Medulla oblongata (tissue), 1 donor: Measurements from ENCODE around the gene NFATC2.

ENCODE experiments used
- DNase-seq: peaks from one replicate; pipeline ENCODE4 v3.0.0-alpha.2; 2015; ENCODE audit errors: extremely low spot score

NFATC2 gene

DNA sequence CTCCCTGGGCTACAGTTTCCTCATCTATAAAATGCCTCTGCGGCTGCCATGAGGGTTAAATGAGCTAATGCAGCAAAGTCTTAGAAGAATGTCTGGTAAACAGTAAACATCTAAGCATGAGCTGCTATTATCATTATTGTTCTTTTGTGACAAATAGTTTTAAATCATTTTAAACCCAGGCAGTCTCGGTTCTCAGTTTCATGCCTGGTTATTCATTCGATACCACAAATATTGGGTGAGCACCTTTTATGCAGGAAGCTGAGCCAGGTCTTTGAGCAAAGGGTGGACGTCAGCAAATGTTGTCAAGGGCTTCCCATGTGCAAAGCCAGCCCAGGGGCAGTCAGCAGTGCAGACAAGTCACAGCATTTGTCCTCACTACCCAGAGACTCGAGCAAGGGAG lies 128.7 kb downstream of the NFATC2 start:
- DNase-seq, result no peak

DNA sequence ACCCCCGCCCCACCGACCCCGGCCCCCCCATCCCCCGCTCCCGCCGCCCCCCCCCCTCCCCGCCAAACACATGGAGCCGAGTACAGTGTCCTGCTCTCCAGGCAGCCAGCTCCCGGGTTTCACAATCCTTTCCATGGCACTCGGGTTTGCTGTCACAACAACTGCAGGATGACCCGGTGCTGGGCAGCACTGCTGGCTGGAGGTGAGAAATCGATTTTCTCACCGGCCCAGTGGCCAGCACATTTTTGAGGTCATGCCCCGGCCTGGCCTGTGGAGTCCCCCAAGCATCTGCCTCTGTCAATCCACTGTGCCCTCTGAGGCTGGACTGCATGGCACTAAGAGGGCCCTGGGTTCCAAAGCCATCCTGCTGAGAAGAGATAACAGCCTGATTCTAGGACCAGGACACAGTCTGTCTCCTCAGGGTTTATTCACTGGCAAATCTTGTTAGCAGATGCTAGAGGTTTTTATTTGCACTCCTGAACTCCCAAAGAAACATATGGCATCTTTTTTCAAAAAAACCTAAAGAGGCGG lies 129.5 kb downstream of the NFATC2 start:
- no peak for DNase-seq

- DNase-seq, result peak; percentile 29
These were observed 130.1 kb downstream of the NFATC2 start for GRCh38 chr20:51412333-51412871.

DNA sequence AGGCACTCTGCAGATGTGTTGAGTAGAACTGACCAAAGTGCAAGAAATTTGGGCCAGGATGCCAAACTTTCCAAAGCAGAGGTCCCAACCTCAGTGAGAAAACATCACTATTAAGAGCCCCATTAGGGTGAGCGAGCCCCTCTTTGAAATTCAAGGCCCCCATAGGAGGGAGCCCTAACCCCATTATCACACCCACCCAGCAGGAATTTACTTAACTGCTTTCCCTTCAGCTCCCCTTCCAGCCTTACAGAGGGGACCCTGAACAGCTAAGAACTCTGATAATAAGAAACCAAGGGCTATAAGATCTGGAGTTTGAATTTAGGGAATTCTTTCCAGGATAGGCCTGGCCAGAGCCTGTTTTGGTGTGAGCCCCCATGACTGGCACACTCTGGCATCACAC lies 130.6 kb downstream of the NFATC2 start:
- no peak for DNase-seq

DNA sequence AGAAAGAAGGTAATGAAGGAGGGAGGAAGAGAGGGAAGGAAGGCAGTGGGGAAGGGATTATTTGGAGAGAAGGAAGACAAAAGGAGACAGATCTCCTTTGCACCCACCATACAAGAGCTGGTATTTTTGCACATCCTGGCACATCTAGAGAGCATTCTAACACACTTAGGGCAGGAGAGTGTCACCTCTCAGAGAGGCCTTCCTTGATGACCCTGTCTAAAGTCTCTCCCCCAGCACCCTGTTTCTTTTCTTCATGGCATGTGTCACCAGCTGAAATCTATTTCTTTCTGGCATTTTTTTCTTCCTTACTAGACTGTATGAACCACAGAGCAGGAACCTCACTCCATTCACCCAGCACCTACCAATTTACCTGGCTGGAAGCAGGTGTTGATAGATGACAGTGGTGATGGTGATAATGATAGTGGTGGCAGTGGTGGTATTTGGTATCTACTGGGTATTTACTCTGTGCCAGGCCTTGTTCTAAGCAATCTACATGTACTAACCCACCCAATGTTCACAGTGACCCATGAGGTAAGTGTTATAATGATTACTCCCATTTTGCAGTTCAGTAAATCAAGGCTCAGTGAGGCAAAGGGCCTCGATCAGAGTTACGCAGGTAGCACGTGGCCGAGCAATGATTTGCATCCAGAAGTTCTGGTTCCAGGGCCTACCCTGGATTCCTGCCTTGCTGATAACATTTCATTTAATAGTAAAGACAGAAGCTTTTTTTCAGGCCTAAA lies 131.8 kb downstream of the NFATC2 start:
- no peak for DNase-seq

DNA sequence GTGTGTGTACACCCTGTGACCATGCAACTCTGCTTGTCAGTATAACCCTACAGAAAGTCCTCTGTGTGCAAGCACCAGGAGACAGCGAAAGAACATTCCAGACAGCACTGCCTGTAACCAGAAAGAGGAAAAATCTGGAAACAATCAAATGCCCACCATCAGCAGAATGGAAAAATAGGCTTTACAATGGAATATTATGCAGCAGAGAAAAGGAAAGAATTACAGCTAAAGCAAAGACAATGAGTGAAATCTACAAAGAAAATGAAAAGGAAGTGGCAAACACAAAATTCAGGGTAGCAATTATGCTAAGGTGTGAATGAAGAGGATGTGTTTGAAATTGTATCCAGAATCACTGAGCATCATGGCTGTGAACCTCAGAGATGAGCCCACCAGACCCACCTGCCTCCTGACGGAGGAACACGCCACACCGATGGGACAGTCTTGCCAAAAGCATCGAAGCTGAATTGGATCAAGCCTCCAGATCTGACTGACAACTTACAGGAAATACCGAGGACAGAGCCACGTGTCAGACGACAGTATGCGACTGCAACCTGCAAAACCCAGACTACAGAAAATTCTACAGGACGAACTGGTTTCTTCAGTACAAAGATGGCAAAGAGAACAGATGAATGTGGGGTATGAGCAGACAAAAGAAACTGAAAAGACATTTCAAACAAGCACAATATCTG lies 133.2 kb downstream of the NFATC2 start:
- DNase-seq, result no peak

DNA sequence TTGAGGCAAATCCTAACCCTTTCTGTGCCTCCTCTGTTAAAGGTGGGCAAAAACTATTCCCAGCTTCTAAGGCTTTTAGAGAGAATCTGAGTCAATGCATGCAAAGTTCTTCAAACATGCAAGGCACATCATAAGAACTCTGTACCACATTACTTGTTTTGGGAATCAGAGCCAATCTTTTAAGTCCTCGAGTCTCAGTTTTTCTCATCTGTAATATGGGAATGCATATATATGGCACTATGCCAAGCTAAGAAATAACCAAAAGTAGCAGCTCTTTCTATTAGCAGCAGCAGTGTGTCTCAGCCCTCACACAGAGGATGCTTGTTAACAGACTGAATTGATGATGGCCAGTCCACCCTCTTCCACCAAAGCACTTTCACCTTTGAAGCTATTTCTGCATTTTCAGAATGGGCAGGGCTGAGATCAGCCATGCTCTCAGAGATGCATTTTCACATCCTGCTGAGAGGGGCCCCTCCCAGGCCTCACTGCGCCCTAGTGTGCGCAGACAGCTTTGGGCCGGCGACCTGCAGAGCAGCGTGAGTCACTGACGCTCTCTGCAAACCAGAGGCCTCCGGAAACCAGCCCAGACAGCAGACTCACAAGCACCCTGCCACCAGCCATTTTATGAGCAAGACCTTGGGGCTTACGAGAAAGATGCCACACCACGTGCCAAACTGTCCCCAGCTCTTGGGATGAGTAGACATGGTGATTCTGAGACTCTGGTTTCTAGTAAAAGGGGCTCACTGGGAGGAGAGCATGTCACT lies 138.0 kb downstream of the NFATC2 start:
- DNase-seq, result no peak

DNA sequence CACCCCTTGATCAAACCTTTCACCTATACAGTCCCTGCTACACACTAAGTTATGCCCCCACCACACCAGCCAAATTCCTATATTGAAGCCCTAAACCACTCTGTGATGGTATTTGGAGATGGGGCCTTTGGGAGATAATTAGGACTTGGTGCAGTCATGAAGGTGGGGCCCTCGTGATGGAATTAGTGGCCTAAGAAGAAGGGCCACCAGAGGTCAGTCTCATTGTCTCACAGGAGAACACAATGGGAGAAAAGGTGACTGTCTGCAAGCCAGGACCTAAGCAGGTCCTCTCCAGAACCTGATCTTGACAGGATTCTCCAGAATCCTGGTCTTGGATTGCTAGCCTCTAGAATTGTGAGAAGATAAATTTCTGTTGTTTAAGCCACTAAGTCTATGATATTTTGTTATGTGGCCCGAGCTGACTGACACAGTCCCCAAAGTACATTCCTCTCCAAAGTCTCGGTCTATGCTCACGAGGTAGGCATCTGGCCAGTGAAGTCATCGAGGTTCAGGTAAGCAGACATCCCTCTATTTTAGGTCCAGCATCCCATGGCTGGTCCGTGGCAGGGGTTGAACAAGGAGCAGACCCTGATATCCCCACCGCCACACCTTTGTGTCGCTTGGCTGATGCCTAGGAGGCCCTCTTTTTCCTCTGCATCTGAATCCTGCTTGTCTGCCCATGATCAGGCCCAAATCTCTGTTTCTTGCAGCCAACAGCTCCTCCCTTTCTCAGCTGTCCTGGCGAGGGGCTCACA lies 138.9 kb downstream of the NFATC2 start:
- DNase-seq, result no peak

DNA sequence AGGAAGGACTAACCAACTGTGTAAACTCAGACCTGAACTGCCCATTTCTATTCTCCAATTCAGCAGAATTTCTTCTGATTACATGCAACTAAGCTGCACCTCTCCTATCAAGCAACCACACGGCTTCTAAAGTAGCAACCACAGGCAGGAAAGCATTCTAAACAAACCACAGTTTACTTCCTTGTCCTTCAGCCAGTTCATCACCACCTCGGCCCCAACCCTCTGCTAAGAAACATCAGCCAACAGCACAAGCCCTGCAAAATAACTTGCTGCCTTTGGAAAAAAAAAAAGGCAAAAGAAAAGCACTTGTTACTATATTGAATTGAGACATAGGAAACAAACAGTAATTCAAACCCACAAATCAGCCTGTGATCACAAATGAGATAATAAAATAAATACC lies 140.3 kb downstream of the NFATC2 start:
- DNase-seq, result peak; percentile 42

- DNase-seq, result no peak
These were observed 141.0 kb downstream of the NFATC2 start for GRCh38 chr20:51401496-51401895.

GRCh38 chr20:51400051-51400926 lies 142.2 kb downstream of the NFATC2 start:
- DNase-seq, result peak; percentile 62

- DNase-seq, result no peak
These were observed 143.3 kb downstream of the NFATC2 start for GRCh38 chr20:51399006-51399890.

DNA sequence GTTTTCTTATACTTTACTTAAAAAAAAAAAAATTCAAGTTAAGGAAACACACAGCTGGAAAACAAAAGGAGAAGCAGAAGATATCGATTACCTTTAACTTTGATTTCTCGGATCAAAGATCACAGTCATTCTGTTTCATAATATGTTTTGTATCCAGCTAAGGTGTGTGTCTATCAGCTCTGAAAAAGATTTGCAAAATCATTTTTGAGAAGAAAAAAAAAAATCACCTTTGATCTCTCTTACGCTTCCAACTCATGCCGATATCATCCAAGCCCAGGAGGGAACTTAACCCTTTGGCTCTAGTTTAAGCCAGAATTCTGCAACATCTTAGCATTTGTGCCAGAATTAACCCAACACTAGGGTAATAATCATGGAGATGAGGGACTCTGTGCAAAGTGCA lies 144.0 kb downstream of the NFATC2 start:
- DNase-seq, result no peak

GRCh38 chr20:51398083-51398482 lies 144.4 kb downstream of the NFATC2 start:
- no peak for DNase-seq

- no peak for DNase-seq
These were observed 145.4 kb downstream of the NFATC2 start for GRCh38 chr20:51397137-51397536.

GRCh38 chr20:51396365-51396909 lies 146.1 kb downstream of the NFATC2 start:
- no peak for DNase-seq

DNA sequence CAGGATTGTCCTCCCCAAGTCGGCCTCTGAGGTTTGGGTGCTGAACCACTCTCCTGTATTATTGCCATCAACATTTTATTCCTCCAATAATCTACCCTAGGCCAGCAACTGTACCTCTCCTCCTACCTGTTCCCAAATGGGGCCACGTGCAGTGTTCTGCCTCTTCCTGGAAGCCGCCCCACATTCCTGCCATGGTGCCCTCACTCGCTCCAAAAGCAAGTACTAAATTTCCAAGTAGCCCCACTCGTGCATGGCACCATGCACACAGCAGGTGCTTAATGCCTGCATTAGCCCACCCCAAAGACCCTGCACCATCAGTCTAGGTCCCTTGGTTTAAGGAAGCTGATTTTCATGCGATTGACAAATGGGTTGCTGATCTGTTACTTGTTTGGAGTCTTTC lies 147.8 kb downstream of the NFATC2 start:
- no peak for DNase-seq

- DNase-seq, result no peak
These were observed 148.9 kb downstream of the NFATC2 start for GRCh38 chr20:51393571-51393970.

- no peak for DNase-seq
These were observed 149.8 kb downstream of the NFATC2 start for GRCh38 chr20:51392614-51393186.
